Body of pancreas (tissue), 4 donors: ENCODE measurements around the gene DOCK4.

Experiments
- CTCF ChIP-seq, 7 experiments: fragments of 450-650 bp in 4 of 7; fragments of 200-600 bp in 3 of 7; sonication (generic) in 3 of 7; IDR thresholded peaks; one replicate each; pipeline ENCODE4 v1.5.1; 2016 to 2019; ENCODE audit warnings: antibody characterized with exemption in 7 of 7
- POLR2A ChIP-seq, 3 donors: fragments of 450-650 bp; IDR thresholded peaks; one replicate each; pipeline ENCODE4 v1.6.1; 2016; ENCODE audit warnings: antibody characterized with exemption in 3 of 3, mild to moderate bottlenecking in 2 of 3

GRCh38 chr7:111952783-111953182 lies 253.4 kb downstream of the DOCK4 start:
- TF ChIP-seq CTCF (IDR thresholded peaks at IDR 0.05) (no peak), POLR2A (IDR thresholded peaks at IDR 0.05) (no peak)
